CD4-positive, alpha-beta T cell treated with Interleukin-12 subunit alpha and Interleukin-12 subunit beta, for 1 hour (primary cell): ENCODE measurements around the gene SPDYE3.
"Not testable (repeated sequence)": the region's sequence is repeated elsewhere in the genome, so short reads cannot be mapped to it uniquely, and the experiment has no call there.

Source experiments
- DNase-seq: peaks from one replicate; pipeline ENCODE4 v3.0.0-alpha.2; 2020

SPDYE3 gene

DNA sequence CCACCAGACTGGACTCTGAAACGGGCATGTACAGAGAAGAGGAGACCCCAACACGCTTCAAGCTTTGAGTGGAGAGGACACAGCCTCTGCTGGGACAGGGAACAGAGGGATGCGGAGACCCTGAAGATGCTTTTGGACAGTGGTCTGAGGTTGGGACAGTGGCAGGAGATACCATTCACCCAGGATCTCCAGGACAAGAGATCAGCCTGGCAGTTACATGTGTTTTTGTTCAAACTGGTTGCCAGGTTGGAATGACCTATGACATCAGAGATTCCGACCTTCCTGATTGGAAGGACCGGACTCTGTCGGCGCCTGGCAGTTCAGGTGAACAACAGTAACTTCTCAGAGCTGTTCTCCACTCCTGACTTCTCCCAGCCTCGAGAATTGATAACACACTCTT lies at the start of gene SPDYE3:
SPDYE3 (plus strand) TSS at position 301 of the 400 bp plus-strand sequence. CDS start 184 bp downstream, outside the sequence.
- DNase-seq = not testable (repeated sequence)

DNA sequence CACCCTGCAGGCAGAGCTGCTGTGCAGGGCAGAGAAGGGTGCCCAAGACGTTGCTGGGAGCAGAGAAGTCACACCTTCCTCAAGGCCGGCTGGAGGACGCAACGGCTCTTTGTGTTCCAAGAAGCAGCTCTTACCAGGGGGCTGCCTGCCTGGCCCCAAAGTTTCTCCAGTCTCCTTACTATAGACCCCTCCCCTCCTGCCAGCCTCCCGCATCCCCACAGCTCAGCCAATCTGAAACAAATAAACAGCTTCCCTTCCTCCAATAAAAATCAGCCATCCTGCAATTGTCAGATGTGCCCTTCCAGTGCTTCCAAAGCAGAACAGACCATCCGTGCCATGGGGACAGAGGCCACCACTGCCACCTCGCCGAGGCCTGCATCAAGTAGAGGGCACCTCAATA lies 47.5 kb upstream of the SPDYE3 start:
- not testable (repeated sequence) for DNase-seq

DNA sequence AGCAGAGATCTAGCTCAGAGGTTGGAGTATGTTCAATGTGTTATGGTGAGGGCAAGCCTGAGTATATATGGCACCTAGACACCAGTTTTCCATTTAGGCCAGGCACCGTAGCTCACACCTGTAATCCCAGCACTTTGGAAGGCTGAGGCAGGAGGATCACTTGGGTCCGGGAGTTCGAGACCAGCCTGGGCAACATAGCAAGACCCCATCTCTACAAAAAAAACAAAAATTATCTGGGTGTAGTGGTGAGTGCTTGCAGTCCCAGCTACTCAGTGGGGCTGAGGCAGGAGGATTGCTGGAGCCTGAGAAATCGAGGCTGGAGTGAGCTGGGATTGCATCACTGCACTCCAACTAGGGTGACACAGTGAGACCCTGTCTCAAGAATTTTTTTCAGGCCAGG lies 44.6 kb upstream of the SPDYE3 start:
- DNase-seq = not testable (repeated sequence)

DNA sequence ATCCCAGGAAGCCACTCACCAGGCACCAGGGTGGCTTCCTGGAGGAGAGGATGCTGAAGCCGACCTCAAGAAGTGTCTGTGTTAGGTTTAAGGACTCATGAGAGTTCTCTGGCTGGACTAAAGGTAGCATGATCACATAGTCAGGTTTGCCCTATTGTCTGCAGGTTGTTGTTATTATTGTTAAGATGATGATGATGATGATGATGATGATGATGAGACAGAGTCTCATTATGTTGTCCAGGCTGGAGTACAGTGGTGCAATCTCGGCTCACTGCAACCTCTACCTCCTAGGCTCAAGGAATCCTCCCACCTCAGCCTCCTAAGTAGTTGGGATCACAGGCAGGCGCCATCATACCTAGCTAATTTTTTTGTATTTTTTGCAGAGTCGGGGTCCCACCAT lies 43.3 kb upstream of the SPDYE3 start:
- not testable (repeated sequence) for DNase-seq

- DNase-seq = not testable (repeated sequence)
These were observed 42.8 kb upstream of the SPDYE3 start for GRCh38 chr7:100264669-100265165.

DNA sequence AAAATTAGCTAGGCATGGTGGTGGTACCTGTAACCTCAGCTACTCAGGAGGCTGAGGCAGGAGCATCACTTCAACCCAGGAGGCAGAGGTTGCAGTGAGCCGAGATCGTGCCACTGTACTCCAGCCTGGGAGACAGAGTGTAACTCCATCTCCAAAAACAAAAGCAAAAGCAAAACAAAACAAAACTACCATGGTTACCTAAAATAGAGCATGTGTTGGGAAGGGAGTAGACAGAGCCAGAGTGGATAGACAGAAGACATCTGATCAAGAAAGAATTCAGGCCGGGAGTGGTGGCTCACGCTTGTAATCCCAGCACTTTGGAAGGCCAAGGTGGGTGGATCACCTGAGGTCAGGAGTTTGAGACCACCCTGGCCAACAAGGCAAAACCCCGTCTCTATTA lies 41.7 kb upstream of the SPDYE3 start:
- DNase-seq = not testable (repeated sequence)

- DNase-seq = no peak
These were observed 40.7 kb upstream of the SPDYE3 start for GRCh38 chr7:100266576-100267354.

DNA sequence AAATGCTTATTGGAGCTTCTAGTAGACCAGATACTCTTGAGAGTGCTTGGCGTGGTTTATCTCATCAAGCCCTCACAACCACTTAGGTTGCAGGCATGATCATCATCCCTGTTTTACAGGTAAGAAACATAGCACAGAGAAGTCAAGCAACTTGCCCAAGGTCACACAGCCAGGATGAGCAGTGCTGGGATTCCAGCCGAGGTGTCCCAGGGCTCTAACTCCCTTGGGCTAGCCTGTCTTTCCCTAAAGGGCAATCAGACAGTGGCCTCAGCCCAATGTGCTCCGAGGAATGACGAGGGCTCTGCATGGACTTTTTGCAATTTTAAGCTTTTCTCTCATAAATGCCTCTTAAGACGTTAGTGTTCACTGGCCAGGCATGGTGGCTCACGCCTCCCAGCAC lies 39.9 kb upstream of the SPDYE3 start:
- no peak for DNase-seq

DNA sequence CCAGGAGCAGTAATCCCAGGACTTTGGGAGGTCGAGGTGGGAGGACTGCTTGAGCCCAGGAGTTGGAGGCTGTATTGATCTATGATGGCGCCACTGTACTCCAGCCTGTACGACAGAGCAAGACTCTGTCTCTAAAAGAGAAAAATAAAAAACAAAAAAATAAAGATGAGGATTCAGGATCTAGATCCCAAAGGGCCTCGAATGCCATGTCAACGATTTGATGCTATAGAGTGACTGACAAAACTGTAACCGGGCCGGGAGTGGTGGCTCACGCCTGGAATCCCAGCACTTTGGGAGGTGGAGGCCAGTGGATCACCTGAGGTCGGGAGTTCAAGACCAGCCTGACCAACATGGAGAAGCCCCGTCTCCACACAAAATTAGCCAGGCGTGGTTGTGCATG lies 38.6 kb upstream of the SPDYE3 start:
- DNase-seq = not testable (repeated sequence)

DNA sequence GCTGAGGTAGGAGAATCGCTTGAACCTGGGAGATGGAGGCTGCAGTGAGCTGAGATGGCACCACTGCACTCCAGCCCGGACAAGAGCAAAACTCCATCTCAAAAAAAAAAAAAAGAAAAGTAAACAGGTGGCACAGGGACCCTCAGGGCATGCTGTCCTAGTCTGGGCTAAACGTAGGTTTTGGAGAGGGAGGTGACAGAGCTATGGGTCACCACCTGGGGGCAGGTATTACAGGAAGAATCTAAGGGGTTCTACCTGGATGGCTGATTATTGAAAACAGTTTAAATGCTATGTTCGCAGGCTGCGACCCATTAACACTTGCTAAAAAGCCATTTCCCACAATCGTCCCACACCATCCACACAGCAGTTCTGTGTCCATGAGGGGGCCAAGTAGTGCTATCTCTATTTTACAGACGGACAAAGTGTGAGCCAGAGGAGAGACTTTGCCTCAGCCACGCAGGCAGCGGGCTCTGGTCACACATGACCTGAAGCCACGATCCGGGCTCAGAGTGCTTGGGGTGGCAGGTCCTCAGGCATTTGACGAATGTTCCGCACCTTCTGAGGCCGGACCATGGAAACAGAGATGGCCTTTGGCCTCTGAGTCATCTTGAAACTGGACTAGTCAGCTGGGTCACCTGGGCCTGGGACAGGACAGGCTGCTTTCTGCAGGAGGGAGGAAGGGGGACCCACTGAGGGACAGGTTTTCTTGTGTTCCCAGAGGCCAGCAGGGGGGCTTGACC lies 38.0 kb upstream of the SPDYE3 start:
- DNase-seq = not testable (repeated sequence)

DNA sequence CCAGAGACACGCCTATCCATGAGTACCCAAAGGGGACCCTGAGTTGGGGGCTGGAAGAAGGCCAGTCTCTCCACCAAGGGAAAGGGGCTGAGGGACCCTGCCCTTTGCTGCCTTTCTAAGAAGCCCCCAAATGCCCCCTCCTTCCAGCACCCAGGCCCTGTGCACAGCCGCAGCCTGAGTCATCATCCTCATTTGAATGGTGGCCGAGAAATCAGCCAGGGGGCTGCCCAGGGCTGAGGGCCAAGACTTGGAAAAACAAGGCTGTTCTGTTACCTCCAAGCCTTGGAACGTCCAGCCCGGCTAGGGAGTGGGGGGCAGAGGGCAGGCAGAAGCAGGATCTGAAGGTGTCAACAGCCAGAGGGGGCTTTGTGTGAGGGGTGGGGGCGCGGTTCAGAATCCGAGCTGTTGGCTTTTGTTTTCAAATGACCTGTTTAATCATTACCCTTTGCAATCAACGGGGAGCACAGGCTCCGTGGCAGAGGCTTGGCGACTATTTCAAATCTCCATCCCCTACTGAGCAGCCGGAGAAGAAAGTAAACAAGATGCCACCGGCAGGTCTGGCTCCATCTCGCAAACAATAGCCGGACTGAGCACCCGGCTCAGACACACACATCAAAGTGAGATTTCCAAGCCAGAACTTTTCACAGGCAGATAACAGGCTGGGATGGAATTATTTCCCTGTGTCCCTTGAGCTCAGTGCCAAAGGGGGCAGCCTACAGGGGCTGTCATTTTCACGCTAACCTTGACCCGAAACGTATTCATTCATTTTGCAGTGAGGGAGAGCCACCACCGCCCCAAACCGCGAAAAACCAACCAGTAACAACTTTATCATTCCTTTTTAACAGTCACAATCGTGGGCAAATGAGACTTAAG lies 37.2 kb upstream of the SPDYE3 start:
- not testable (repeated sequence) for DNase-seq

DNA sequence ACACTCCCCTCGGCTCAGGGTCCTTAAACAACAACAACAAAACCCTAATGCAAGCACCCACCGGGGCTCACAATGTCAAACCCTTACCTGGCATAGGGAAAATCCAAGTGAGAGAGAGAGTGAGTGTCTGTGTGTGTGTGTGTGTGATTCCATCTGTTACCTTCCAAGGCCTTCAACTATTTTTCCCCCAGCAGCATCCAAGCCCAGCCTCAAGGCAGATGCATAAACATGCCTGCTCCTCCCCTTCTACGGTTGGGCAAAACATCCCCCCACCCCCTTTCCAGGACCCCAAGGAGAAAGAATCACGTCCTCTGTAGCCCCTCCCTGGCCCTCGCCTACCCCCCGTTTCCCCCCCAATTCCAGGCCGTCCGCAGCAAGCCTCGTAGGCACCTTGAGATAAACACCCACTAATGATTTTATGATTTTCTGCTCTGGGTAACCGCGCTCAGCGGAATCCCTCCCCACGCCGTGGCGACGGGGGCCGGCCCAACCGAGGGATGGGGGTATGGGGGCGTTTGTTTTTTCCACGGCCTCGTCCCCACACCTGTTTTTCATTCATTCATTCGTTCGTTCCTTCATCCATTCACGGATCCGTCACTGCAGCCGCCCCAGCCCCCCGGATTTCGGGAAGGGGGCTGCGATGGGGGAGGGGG lies 36.4 kb upstream of the SPDYE3 start:
- DNase-seq = not testable (repeated sequence)

- peak; percentile 98 for DNase-seq
These were observed 35.6 kb upstream of the SPDYE3 start for GRCh38 chr7:100271716-100272537.

DNA sequence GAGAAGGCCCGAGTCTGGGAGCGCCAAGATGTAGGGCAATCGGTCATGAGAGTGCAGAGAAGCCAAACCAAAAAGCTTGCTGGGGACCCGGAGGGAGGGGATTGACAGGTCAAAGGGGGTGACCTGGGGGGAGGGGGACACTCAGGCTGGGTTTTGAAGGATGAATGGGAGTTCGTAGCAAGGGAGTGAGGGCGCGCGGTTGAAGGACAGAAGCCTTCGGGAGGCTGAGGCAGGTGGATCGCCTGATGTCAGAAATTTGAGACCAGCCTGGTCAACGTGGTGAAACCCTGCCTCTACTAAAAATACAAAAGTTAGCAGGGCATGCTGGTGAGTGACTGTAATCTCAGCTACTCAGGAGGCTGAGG lies 35.0 kb upstream of the SPDYE3 start:
- not testable (repeated sequence) for DNase-seq

GRCh38 chr7:100275120-100275519 lies 32.4 kb upstream of the SPDYE3 start:
- DNase-seq = no peak

GRCh38 chr7:100276126-100276525 lies 31.4 kb upstream of the SPDYE3 start:
- DNase-seq = not testable (repeated sequence)

GRCh38 chr7:100282069-100282608 lies 25.4 kb upstream of the SPDYE3 start:
- DNase-seq = not testable (repeated sequence)

- DNase-seq = not testable (repeated sequence)
These were observed 24.4 kb upstream of the SPDYE3 start for GRCh38 chr7:100283147-100283546.

DNA sequence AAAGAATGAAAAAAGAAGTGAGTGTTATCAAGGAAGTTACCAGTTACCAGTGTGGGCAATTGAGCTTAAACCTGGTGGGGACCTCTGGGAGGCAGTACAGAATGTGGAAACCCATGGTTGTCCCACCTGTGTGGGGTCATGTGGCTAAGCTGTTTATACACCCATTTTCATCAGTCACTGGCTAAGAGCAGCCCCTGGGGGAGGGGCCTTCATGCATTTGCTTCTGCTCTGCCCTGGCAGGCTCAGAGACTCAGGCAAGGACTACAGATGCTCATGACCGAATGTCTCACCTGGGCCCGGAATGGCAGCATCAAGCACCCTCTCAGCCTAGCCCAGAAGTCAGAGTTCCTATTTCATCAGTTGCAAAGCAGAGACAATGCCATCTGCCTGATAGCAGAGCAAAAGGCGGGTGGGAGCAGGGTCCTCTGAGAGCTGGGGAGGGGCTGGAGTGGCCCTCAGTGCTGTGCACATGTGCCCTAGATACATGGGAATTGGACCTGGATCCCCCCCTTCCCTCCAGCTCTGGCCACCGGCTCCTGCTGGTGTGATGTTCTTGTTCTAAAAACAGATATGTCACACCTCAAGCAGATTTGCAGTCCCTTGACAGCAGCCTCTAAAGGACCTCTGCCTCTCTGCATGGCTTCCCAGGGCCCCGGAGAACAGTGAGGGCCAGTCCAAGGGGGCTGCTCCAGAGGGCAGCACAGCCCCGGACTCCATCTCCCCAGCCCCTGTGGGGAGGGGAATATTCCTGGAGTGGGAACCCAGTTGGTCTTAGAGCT lies 20.1 kb upstream of the SPDYE3 start:
- not testable (repeated sequence) for DNase-seq

- not testable (repeated sequence) for DNase-seq
These were observed 19.2 kb upstream of the SPDYE3 start for GRCh38 chr7:100288258-100288657.
